Dedifferentiated amniotic fluid mesenchymal stem cell (primary cell): ENCODE measurements around the gene CENPP.
"Not testable (repeated sequence)": the region's sequence is repeated elsewhere in the genome, so short reads cannot be mapped to it uniquely, and the experiment has no call there.

ENCODE experiments used
- DNase-seq: peaks from one replicate; pipeline ENCODE4 v3.0.0-alpha.2; 2016; ENCODE audit errors: extremely low spot score

CENPP gene

GRCh38 chr9:92614763-92615461 is 289.2 kb downstream of the CENPP start:
- DNase-seq: no peak

GRCh38 chr9:92615790-92616189 is 290.0 kb downstream of the CENPP start:
- no peak for DNase-seq

- no peak for DNase-seq
Measured at GRCh38 chr9:92616199-92616641, 290.5 kb downstream of the CENPP start.

GRCh38 chr9:92616655-92617111 is 290.9 kb downstream of the CENPP start:
- DNase-seq: no peak

- DNase-seq: no peak
Measured at GRCh38 chr9:92617195-92617813, 291.6 kb downstream of the CENPP start.

- DNase-seq: no peak
Measured at GRCh38 chr9:92617951-92618510, 292.3 kb downstream of the CENPP start.

GRCh38 chr9:92618633-92619225 is 293.0 kb downstream of the CENPP start:
- no peak for DNase-seq

GRCh38 chr9:92619601-92620300 is 294.0 kb downstream of the CENPP start:
- no peak for DNase-seq

GRCh38 chr9:92620845-92621244 is 295.1 kb downstream of the CENPP start:
- no peak for DNase-seq

GRCh38 chr9:92623936-92624335 is 298.2 kb downstream of the CENPP start:
- DNase-seq: not testable (repeated sequence)

- DNase-seq: no peak
Measured at GRCh38 chr9:92626484-92626883, 300.7 kb downstream of the CENPP start.

GRCh38 chr9:92627651-92628050 is 301.9 kb downstream of the CENPP start:
- DNase-seq: no peak

GRCh38 chr9:92631452-92632343 is 305.9 kb downstream of the CENPP start:
- DNase-seq: no peak

GRCh38 chr9:92632641-92633040 is 306.9 kb downstream of the CENPP start:
- DNase-seq: no peak

- no peak for DNase-seq
Measured at GRCh38 chr9:92633614-92634278, 308.0 kb downstream of the CENPP start.

GRCh38 chr9:92634712-92635605 is 309.2 kb downstream of the CENPP start:
- DNase-seq: peak; percentile 57

- no peak for DNase-seq
Measured at GRCh38 chr9:92635760-92636159, 310.0 kb downstream of the CENPP start.

- no peak for DNase-seq
Measured at GRCh38 chr9:92636627-92637026, 310.9 kb downstream of the CENPP start.

GRCh38 chr9:92637326-92637725 is 311.6 kb downstream of the CENPP start:
- DNase-seq: no peak
